WTC11 (cell line): ENCODE measurements around the gene FAM53B. TPM values are rescaled to one million over a fixed set of nuclear protein-coding genes. Genes with fewer than 3 reads are reported as not detected.
A peak's percentile ranks its signal among the peaks of the same experiment; 100 is the strongest.

Experiments used
- ATAC-seq: fragments of 200-7000 bp; cut with Tn5 transposase; 2 replicates; pipeline ENCODE4 v1.10.0; 2021; ENCODE audit warnings: mild to moderate bottlenecking, moderate library complexity
- CTCF ChIA-PET: fragments of 300-600 bp; sonication (Branson Sonifier 250); formaldehyde crosslinking; loops from one replicate; lab custom pipeline; 2021; ENCODE audit warnings: antibody characterized with exemption; lab: Charles Lee
- POLR2A ChIA-PET: fragments of 350-600 bp; sonication (Branson Sonifier 250); formaldehyde crosslinking; loops from one replicate; lab custom pipeline; 2021; ENCODE audit warnings: antibody characterized with exemption; lab: Charles Lee
- DNase-seq: peaks from one replicate; pipeline ENCODE4 v3.0.0; 2021; ENCODE audit warnings: low spot score
- H3K27ac Mint-ChIP-seq: 2 replicates; pipeline ENCODE4 v1.8.0; 2021; ENCODE audit warnings: mixed read lengths
- H3K27me3 Mint-ChIP-seq: 2 replicates; pipeline ENCODE4 v1.8.0; 2021; ENCODE audit warnings: low read depth, mild to moderate bottlenecking, moderate library complexity, mixed read lengths
- H3K36me3 Mint-ChIP-seq: 2 replicates; pipeline ENCODE4 v1.8.0; 2021; ENCODE audit warnings: mixed read lengths
- H3K4me1 Mint-ChIP-seq: 2 replicates; pipeline ENCODE4 v1.8.0; 2022; ENCODE audit warnings: mixed read lengths
- H3K4me3 Mint-ChIP-seq: 2 replicates; pipeline ENCODE4 v1.8.0; 2021; ENCODE audit warnings: mild to moderate bottlenecking, moderate library complexity, mixed read lengths
- H3K9me3 Mint-ChIP-seq: 2 replicates; pipeline ENCODE4 v1.8.0; 2021; ENCODE audit warnings: mixed read lengths
- EMX1 ChIP-seq: fragments of 250-450 bp; sonication (Bioruptor Pico); IDR thresholded peaks from 2 replicates; pipeline ENCODE4 v1.8.0; 2021; ENCODE audit warnings: mild to moderate bottlenecking
- FOXK1 ChIP-seq: sonication (generic); formaldehyde crosslinking; IDR thresholded peaks from 2 replicates; pipeline ENCODE4 v1.8.0; 2022; ENCODE audit warnings: mild to moderate bottlenecking, moderate library complexity, missing genetic modification reagents
- FOXP1 ChIP-seq: sonication (generic); formaldehyde crosslinking; IDR thresholded peaks from 2 replicates; pipeline ENCODE4 v1.8.0; 2022; ENCODE audit warnings: missing genetic modification reagents, mild to moderate bottlenecking, moderate library complexity, borderline replicate concordance
- OVOL2 ChIP-seq: fragments of 250-450 bp; sonication (Bioruptor Pico); IDR thresholded peaks from 2 replicates; pipeline ENCODE4 v1.9.0; 2021; ENCODE audit warnings: mild to moderate bottlenecking, borderline replicate concordance
- RORB ChIP-seq: fragments of 250-450 bp; sonication (Bioruptor Pico); IDR thresholded peaks from 2 replicates; pipeline ENCODE4 v1.9.0; 2021; ENCODE audit warnings: mild to moderate bottlenecking
- SOX15 ChIP-seq: fragments of 250-450 bp; sonication (Bioruptor Pico); IDR thresholded peaks from 2 replicates; pipeline ENCODE4 v1.9.0; 2021; ENCODE audit warnings: mild to moderate bottlenecking
- ZNF121 ChIP-seq: sonication (generic); formaldehyde crosslinking; IDR thresholded peaks from 2 replicates; pipeline ENCODE4 v1.8.0; 2023; ENCODE audit warnings: missing genetic modification reagents
- ZNF219 ChIP-seq: sonication (generic); formaldehyde crosslinking; IDR thresholded peaks from 2 replicates; pipeline ENCODE4 v1.8.0; 2023; ENCODE audit warnings: missing genetic modification reagents, mild to moderate bottlenecking, borderline replicate concordance
- total RNA-seq: library from RNA; stranded (reverse); gene quantifications from 3 replicates; pipeline ENCODE4 v1.2.3, GENCODE V29; 2021
- TF ChIP-seq, protein P1 (sequence below): sonication (generic); formaldehyde crosslinking; IDR thresholded peaks from 2 replicates; pipeline ENCODE4 v1.8.0; 2022; ENCODE audit warnings: mild to moderate bottlenecking, missing genetic modification reagents
- TF ChIP-seq, protein P2 (sequence below): sonication (generic); formaldehyde crosslinking; IDR thresholded peaks from 2 replicates; pipeline ENCODE4 v1.8.1; 2023; ENCODE audit warnings: mild to moderate bottlenecking, missing genetic modification reagents, moderate library complexity
- TF ChIP-seq, protein P3 (sequence below): sonication (generic); formaldehyde crosslinking; IDR thresholded peaks from 2 replicates; pipeline ENCODE4 v1.8.0; 2023; ENCODE audit warnings: missing genetic modification reagents, mild to moderate bottlenecking, borderline replicate concordance
- TF ChIP-seq, protein P4 (sequence below): fragments of 250-450 bp; sonication (Bioruptor Pico); IDR thresholded peaks from 2 replicates; pipeline ENCODE4 v1.9.0; 2021; ENCODE audit warnings: mild to moderate bottlenecking
- TF ChIP-seq, protein P5 (sequence below): fragments of 200-600 bp; IDR thresholded peaks from 2 replicates; pipeline ENCODE4 v1.8.0; 2022; ENCODE audit warnings: antibody characterized with exemption
- TF ChIP-seq, protein P6 (sequence below): sonication (generic); formaldehyde crosslinking; IDR thresholded peaks from 2 replicates; pipeline ENCODE4 v1.8.0; 2022; ENCODE audit warnings: mild to moderate bottlenecking, missing genetic modification reagents
- TF ChIP-seq, protein P7 (sequence below): sonication (generic); formaldehyde crosslinking; IDR thresholded peaks from 2 replicates; pipeline ENCODE4 v1.8.0; 2022; ENCODE audit warnings: mild to moderate bottlenecking, missing genetic modification reagents

Gene FAM53B
- total RNA-seq, 1 experiment from 2014 or later: 21.3 TPM

DNA sequence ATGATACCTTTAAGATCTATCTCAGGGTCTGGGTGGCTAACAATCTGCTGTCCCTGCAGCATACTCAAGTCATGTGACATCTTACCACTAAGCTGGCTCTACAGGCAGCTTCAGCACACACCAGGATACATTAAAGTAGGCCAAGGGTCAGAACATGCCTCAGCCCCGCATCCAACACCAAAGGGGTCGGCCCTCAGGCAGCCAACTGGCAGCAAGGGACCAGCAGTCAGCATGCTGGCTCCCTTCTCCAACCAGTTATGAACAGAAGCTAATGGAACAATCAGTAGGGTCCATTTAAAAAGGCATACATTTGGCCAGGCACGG, 37.1 kb downstream of the FAM53B start:
- Mint-ChIP-seq H3K27me3 (no peaks in the 10 kb centered on the region), H3K4me1 (peaks cover 52% of the 10 kb centered on the region), H3K27ac (no peak overlapping the region), H3K36me3 (peaks cover 7% of the 10 kb centered on the region; the same call in 1 of the 2 replicates), H3K9me3 (no peaks in the 10 kb centered on the region)
- CTCF ChIA-PET: interaction anchor here (3.5 to 5.0 kb wide), 2 partner anchors 12 to 33 kb away, joined by 29 to 46 read pairs; no protein-coding TSS in a partner anchor
- TF ChIP-seq SOX15 (no peak), FOXK1 (no peak), ZNF121 (CRISPR knock-in tag) (no peak)
- TF ChIP-seq, protein P1, sequence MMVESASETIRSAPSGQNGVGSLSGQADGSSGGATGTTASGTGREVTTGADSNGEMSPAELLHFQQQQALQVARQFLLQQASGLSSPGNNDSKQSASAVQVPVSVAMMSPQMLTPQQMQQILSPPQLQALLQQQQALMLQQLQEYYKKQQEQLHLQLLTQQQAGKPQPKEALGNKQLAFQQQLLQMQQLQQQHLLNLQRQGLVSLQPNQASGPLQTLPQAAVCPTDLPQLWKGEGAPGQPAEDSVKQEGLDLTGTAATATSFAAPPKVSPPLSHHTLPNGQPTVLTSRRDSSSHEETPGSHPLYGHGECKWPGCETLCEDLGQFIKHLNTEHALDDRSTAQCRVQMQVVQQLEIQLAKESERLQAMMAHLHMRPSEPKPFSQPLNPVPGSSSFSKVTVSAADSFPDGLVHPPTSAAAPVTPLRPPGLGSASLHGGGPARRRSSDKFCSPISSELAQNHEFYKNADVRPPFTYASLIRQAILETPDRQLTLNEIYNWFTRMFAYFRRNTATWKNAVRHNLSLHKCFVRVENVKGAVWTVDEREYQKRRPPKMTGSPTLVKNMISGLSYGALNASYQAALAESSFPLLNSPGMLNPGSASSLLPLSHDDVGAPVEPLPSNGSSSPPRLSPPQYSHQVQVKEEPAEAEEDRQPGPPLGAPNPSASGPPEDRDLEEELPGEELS: no peak
- TF ChIP-seq, protein P2, sequence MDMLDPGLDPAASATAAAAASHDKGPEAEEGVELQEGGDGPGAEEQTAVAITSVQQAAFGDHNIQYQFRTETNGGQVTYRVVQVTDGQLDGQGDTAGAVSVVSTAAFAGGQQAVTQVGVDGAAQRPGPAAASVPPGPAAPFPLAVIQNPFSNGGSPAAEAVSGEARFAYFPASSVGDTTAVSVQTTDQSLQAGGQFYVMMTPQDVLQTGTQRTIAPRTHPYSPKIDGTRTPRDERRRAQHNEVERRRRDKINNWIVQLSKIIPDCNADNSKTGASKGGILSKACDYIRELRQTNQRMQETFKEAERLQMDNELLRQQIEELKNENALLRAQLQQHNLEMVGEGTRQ (CRISPR knock-in tag): no peak
- TF ChIP-seq, protein P3, sequence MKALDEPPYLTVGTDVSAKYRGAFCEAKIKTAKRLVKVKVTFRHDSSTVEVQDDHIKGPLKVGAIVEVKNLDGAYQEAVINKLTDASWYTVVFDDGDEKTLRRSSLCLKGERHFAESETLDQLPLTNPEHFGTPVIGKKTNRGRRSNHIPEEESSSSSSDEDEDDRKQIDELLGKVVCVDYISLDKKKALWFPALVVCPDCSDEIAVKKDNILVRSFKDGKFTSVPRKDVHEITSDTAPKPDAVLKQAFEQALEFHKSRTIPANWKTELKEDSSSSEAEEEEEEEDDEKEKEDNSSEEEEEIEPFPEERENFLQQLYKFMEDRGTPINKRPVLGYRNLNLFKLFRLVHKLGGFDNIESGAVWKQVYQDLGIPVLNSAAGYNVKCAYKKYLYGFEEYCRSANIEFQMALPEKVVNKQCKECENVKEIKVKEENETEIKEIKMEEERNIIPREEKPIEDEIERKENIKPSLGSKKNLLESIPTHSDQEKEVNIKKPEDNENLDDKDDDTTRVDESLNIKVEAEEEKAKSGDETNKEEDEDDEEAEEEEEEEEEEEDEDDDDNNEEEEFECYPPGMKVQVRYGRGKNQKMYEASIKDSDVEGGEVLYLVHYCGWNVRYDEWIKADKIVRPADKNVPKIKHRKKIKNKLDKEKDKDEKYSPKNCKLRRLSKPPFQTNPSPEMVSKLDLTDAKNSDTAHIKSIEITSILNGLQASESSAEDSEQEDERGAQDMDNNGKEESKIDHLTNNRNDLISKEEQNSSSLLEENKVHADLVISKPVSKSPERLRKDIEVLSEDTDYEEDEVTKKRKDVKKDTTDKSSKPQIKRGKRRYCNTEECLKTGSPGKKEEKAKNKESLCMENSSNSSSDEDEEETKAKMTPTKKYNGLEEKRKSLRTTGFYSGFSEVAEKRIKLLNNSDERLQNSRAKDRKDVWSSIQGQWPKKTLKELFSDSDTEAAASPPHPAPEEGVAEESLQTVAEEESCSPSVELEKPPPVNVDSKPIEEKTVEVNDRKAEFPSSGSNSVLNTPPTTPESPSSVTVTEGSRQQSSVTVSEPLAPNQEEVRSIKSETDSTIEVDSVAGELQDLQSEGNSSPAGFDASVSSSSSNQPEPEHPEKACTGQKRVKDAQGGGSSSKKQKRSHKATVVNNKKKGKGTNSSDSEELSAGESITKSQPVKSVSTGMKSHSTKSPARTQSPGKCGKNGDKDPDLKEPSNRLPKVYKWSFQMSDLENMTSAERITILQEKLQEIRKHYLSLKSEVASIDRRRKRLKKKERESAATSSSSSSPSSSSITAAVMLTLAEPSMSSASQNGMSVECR: no peak
- TF ChIP-seq, all 79 proteins: peak for 0
- ATAC-seq (no peak), DNase-seq (no peak)
- no peak overlapping the region for H3K4me3 Mint-ChIP-seq
- POLR2A ChIA-PET: no interaction called here

DNA sequence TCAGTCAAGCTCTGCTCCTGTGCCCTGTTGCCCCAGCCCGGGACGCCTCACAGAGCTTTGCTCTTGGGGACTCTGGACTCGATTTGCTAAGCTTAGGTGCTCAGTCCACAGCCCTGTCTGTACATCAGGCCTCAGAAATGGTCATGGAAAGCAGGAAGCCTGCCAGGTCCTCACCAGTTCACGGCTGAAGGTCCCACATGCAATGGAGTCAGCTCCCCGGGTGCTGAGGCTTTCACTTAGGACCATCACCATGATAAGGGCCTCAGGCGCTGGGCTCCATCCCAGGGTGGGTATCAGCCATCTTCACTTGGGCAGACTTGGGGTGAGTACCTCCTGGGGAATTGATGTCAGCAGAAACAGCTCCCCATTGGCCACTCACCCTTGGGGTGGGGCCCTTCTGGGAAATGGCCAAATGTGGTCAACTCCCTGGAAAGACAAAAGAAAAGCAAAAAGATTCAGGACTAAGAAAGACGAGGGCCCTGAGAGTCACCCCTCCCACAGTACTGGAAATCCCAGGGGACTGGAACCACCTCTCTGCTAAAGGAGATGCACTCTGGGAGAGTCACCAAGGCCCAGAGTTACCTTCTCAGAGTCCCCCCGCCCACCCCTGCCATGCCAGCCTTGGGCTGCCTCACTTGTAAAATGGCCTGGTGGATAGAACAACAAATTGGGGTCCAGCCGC, 37.6 kb downstream of the FAM53B start:
- H3K4me1 Mint-ChIP-seq: peaks cover 52% of the 10 kb centered on the region
- ChIA-PET CTCF (interaction anchor here (3.5 to 5.0 kb wide), 2 partner anchors 12 to 34 kb away, joined by 29 to 46 read pairs; no protein-coding TSS in a partner anchor), POLR2A (no interaction called here)
- DNase-seq (no peak), ATAC-seq (no peak)
- peak overlapping the region; percentile 47; the same call in 1 of the 2 replicates for H3K27ac Mint-ChIP-seq
- H3K27me3 Mint-ChIP-seq: no peaks in the 10 kb centered on the region
- TF ChIP-seq OVOL2 (no peak), EMX1 (CRISPR knock-in tag) (no peak), FOXP1 (CRISPR knock-in tag) (no peak), RORB (no peak), ZNF219 (no peak)
- TF ChIP-seq, protein P4, sequence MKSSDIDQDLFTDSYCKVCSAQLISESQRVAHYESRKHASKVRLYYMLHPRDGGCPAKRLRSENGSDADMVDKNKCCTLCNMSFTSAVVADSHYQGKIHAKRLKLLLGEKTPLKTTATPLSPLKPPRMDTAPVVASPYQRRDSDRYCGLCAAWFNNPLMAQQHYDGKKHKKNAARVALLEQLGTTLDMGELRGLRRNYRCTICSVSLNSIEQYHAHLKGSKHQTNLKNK (CRISPR knock-in tag): no peak
- TF ChIP-seq, protein P5, sequence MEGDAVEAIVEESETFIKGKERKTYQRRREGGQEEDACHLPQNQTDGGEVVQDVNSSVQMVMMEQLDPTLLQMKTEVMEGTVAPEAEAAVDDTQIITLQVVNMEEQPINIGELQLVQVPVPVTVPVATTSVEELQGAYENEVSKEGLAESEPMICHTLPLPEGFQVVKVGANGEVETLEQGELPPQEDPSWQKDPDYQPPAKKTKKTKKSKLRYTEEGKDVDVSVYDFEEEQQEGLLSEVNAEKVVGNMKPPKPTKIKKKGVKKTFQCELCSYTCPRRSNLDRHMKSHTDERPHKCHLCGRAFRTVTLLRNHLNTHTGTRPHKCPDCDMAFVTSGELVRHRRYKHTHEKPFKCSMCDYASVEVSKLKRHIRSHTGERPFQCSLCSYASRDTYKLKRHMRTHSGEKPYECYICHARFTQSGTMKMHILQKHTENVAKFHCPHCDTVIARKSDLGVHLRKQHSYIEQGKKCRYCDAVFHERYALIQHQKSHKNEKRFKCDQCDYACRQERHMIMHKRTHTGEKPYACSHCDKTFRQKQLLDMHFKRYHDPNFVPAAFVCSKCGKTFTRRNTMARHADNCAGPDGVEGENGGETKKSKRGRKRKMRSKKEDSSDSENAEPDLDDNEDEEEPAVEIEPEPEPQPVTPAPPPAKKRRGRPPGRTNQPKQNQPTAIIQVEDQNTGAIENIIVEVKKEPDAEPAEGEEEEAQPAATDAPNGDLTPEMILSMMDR: no peak
- TF ChIP-seq, protein P6, sequence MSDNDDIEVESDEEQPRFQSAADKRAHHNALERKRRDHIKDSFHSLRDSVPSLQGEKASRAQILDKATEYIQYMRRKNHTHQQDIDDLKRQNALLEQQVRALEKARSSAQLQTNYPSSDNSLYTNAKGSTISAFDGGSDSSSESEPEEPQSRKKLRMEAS (CRISPR knock-in tag): no peak
- TF ChIP-seq, protein P7, sequence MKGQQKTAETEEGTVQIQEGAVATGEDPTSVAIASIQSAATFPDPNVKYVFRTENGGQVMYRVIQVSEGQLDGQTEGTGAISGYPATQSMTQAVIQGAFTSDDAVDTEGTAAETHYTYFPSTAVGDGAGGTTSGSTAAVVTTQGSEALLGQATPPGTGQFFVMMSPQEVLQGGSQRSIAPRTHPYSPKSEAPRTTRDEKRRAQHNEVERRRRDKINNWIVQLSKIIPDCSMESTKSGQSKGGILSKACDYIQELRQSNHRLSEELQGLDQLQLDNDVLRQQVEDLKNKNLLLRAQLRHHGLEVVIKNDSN (CRISPR knock-in tag): no peak
- peaks cover 7% of the 10 kb centered on the region; the same call in 1 of the 2 replicates for H3K36me3 Mint-ChIP-seq
- no peaks in the 10 kb centered on the region for H3K9me3 Mint-ChIP-seq
- H3K4me3 Mint-ChIP-seq: no peak overlapping the region
